Measurements from ENCODE around the gene DOCK8. TPM values are rescaled to one million over a fixed set of nuclear protein-coding genes. Genes with fewer than 3 reads are reported as not detected.

Gene DOCK8
- total and polyA plus RNA-seq, 2 experiments from 2014 or later = 0.94 to 1.2 TPM

DNA sequence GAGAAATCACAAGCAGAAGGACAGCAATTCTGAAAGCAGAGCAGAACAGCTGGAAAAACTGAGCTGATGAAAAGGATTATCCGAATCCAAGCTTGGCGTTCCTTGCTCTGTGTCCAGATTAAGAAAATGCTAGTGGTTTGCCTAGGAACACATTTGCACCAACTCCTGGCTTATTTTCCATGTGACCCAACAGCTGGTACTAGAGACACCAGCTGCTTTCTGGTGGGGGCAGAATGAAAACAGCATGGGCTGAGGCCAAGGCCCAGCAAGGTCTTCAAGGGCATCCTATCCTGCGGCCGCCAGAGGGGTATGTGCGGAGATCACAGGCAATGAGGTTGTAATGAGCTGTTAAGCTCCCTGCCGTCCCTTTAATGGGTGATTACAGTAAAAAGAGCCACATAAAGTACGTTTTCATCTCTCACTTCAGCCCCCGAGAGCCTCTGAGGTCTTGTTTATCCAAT, 131.5 kb downstream of the DOCK8 start (continued):
- TF ChIP-seq, protein P1, sequence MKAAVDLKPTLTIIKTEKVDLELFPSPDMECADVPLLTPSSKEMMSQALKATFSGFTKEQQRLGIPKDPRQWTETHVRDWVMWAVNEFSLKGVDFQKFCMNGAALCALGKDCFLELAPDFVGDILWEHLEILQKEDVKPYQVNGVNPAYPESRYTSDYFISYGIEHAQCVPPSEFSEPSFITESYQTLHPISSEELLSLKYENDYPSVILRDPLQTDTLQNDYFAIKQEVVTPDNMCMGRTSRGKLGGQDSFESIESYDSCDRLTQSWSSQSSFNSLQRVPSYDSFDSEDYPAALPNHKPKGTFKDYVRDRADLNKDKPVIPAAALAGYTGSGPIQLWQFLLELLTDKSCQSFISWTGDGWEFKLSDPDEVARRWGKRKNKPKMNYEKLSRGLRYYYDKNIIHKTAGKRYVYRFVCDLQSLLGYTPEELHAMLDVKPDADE (IDR thresholded peaks at IDR 0.05) = no peak
- no peak for TF ChIP-seq STAT1 (IDR thresholded peaks at IDR 0.05; ENCODE audit: unreplicated experiment)
- TF ChIP-seq, protein P2, sequence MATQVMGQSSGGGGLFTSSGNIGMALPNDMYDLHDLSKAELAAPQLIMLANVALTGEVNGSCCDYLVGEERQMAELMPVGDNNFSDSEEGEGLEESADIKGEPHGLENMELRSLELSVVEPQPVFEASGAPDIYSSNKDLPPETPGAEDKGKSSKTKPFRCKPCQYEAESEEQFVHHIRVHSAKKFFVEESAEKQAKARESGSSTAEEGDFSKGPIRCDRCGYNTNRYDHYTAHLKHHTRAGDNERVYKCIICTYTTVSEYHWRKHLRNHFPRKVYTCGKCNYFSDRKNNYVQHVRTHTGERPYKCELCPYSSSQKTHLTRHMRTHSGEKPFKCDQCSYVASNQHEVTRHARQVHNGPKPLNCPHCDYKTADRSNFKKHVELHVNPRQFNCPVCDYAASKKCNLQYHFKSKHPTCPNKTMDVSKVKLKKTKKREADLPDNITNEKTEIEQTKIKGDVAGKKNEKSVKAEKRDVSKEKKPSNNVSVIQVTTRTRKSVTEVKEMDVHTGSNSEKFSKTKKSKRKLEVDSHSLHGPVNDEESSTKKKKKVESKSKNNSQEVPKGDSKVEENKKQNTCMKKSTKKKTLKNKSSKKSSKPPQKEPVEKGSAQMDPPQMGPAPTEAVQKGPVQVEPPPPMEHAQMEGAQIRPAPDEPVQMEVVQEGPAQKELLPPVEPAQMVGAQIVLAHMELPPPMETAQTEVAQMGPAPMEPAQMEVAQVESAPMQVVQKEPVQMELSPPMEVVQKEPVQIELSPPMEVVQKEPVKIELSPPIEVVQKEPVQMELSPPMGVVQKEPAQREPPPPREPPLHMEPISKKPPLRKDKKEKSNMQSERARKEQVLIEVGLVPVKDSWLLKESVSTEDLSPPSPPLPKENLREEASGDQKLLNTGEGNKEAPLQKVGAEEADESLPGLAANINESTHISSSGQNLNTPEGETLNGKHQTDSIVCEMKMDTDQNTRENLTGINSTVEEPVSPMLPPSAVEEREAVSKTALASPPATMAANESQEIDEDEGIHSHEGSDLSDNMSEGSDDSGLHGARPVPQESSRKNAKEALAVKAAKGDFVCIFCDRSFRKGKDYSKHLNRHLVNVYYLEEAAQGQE (IDR thresholded peaks at IDR 0.05; ENCODE audit: unreplicated experiment) = no peak
- TF ChIP-seq ZNF114 (CRISPR knock-in tag; IDR thresholded peaks at IDR 0.05) = no peak

DNA sequence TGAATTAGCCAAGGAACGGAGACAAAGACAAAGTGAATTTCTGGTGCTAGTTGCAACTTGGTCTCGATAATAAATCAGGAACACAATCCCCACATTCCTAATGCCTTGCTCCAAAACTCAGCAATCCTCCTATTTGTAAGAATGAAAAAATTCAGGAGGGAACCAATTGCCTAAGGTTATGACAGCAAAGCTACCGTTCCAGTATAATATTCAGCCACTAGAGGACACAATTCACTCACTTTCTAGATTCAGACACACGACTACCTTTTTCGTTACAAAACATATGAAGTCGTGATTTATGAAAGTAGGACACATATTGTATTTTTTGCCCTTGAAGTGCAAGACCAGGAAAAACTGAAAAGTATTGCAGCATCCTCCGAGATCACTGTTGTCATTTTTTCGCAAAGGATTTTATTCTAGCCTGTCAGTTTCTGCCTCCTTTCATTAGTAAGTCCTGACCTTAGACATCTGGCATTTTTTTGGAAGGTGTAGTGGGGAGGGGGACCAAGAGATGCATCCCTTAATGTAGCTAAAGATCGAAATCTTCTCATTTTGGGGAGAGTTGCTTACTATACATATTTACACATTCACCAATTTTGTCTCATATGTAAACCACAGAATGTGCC, 133.1 kb downstream of the DOCK8 start:
- H3K9me3 Mint-ChIP-seq = no peaks in the 10 kb centered on the region
- TF ChIP-seq, protein P3, sequence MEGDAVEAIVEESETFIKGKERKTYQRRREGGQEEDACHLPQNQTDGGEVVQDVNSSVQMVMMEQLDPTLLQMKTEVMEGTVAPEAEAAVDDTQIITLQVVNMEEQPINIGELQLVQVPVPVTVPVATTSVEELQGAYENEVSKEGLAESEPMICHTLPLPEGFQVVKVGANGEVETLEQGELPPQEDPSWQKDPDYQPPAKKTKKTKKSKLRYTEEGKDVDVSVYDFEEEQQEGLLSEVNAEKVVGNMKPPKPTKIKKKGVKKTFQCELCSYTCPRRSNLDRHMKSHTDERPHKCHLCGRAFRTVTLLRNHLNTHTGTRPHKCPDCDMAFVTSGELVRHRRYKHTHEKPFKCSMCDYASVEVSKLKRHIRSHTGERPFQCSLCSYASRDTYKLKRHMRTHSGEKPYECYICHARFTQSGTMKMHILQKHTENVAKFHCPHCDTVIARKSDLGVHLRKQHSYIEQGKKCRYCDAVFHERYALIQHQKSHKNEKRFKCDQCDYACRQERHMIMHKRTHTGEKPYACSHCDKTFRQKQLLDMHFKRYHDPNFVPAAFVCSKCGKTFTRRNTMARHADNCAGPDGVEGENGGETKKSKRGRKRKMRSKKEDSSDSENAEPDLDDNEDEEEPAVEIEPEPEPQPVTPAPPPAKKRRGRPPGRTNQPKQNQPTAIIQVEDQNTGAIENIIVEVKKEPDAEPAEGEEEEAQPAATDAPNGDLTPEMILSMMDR (conservative IDR thresholded peaks at IDR 0.05; ENCODE audit: low read depth in 2 of 2) = peak; percentile 78 to 83
- TF ChIP-seq NANOG (IDR thresholded peaks at IDR 0.05; ENCODE audit: borderline replicate concordance) (no peak), JUNB (IDR thresholded peaks at IDR 0.05; ENCODE audit: unreplicated experiment) (no peak), ZNF114 (CRISPR knock-in tag; IDR thresholded peaks at IDR 0.05) (no peak)
- no peak overlapping the region for H3K4me3 Mint-ChIP-seq
- H2AFZ ChIP-seq = no peak overlapping the region
- H3K4me1 Mint-ChIP-seq = peaks cover 7% of the 10 kb centered on the region; the same call in 1 of the 3 replicates
- DNase-seq (ENCODE audit: low spot score) (peak; percentile 58), ATAC-seq (peak; percentile 67)
- H3K79me2 ChIP-seq (replicated peaks; ENCODE audit: insufficient read depth) = no peaks in the 10 kb centered on the region
- peaks cover 3% of the 10 kb centered on the region for H3K27me3 Mint-ChIP-seq (ENCODE audit: insufficient read depth, low read depth, poor library complexity)
- H3K4me2 ChIP-seq = no peak overlapping the region
- no peaks in the 10 kb centered on the region for H3F3A ChIP-seq (replicated peaks; ENCODE audit: low read depth)
- H3K27ac Mint-ChIP-seq = no peak overlapping the region
- no peaks in the 10 kb centered on the region for H3K27me3 ChIP-seq (ENCODE audit: insufficient read depth)
- H3K27ac ChIP-seq (ENCODE audit: low read depth) = no peak overlapping the region
- H4K20me1 ChIP-seq (replicated peaks; ENCODE audit: insufficient read depth) = no peaks in the 10 kb centered on the region
- no peaks in the 10 kb centered on the region for H3K4me1 ChIP-seq (ENCODE audit: insufficient read depth)
- no peaks in the 10 kb centered on the region for H3K36me3 Mint-ChIP-seq (ENCODE audit: low read depth)
- no peaks in the 10 kb centered on the region for H3K36me3 ChIP-seq (ENCODE audit: insufficient read depth)
- no peak overlapping the region for H3K4me3 ChIP-seq
- H3K9me2 ChIP-seq (ENCODE audit: insufficient read depth) = no peaks in the 10 kb centered on the region

Data from GM23338 (cell line).